SK-N-SH (cell line): Measurements from ENCODE around the gene TRIP13. TPM values are rescaled to one million over a fixed set of nuclear protein-coding genes. Genes with fewer than 3 reads are reported as not detected.

Experiments used
- CTCF ChIA-PET: fragments of 300-600, 350-600 bp; formaldehyde crosslinking; extraction: SDS; loops from one replicate; lab custom pipeline; 2021; lab: Yijun Ruan, JAX
- POLR2A ChIA-PET: fragments of 350-600 bp; sonication (Branson Sonifier 250); formaldehyde crosslinking; extraction: SDS; loops from one replicate; lab custom pipeline; 2020; ENCODE audit warnings: antibody characterized with exemption, inconsistent platforms; lab: Yijun Ruan, JAX
- DNase-seq: peaks from one replicate; pipeline ENCODE4 v3.0.0; 2012
- H2AFZ ChIP-seq: fragments of 200-600 bp; sonication (generic); 2 replicates; pipeline ENCODE4 v1.8.1; 2016; ENCODE audit warnings: antibody characterized with exemption, mild to moderate bottlenecking, low read depth
- H3F3A ChIP-seq: fragments of 200-600 bp; sonication (generic); replicated peaks from 2 replicates; pipeline ENCODE3; 2016; ENCODE audit warnings: antibody characterized with exemption, mild to moderate bottlenecking; ENCODE audit not compliant: insufficient read depth
- H3K27ac ChIP-seq, 2 experiments: fragments of 200-500 bp in 1 of 2; fragments of 200-600 bp in 1 of 2; sonication (Bioruptor generic) in 1 of 2; sonication (generic), shearing (Covaris generic) in 1 of 2; 2 replicates each; pipeline versions ENCODE4 v1.5.1 to v1.6.1; 2014 to 2016; ENCODE audit warnings: low read depth in 2 of 2, inconsistent platforms in 1 of 2, low read length in 1 of 2, mild to moderate bottlenecking in 1 of 2, mixed read lengths in 1 of 2
- H3K27me3 ChIP-seq: fragments of 200-600 bp; sonication (generic), shearing (Covaris generic); 2 replicates; pipeline ENCODE4 v1.6.1; 2016; ENCODE audit warnings: mixed run types; ENCODE audit not compliant: insufficient read depth
- H3K36me3 ChIP-seq, 2 experiments: fragments of 200-500 bp in 1 of 2; fragments of 200-600 bp in 1 of 2; sonication (Bioruptor generic) in 1 of 2; sonication (generic) in 1 of 2; replicated peaks in 1 of 2; 2 replicates each; pipeline versions ENCODE3 to v1.5.1; 2014 to 2016; ENCODE audit warnings: low read length in 1 of 2, mild to moderate bottlenecking in 1 of 2; ENCODE audit not compliant: insufficient read depth in 2 of 2, control insufficient read depth in 1 of 2
- H3K4me1 ChIP-seq, 2 experiments: fragments of 200-500 bp in 1 of 2; fragments of 200-600 bp in 1 of 2; sonication (Bioruptor generic) in 1 of 2; sonication (generic), shearing (Covaris generic) in 1 of 2; 2 replicates each; pipeline versions ENCODE4 v1.5.1 to v1.6.1; 2014 to 2016; ENCODE audit warnings: low read depth in 1 of 2, low read length in 1 of 2, mixed run types in 1 of 2; ENCODE audit not compliant: insufficient read depth in 2 of 2, control insufficient read depth in 1 of 2
- H3K4me2 ChIP-seq: fragments of 200-600 bp; sonication (generic), shearing (Covaris generic); 2 replicates; pipeline ENCODE4 v1.6.1; 2017; ENCODE audit warnings: mixed run types
- H3K4me3 ChIP-seq, 2 experiments: fragments of 200-500 bp in 1 of 2; fragments of 200-600 bp in 1 of 2; sonication (Bioruptor generic) in 1 of 2; sonication (generic), shearing (Covaris generic) in 1 of 2; 2 replicates each; pipeline versions ENCODE4 v1.5.1 to v1.8.1; 2014 to 2016; ENCODE audit warnings: low read depth in 2 of 2, inconsistent platforms in 1 of 2, low read length in 1 of 2, mild to moderate bottlenecking in 1 of 2, mixed read lengths in 1 of 2, moderate library complexity in 1 of 2
- H3K79me2 ChIP-seq: fragments of 200-600 bp; sonication (generic); 2 replicates; pipeline ENCODE4 v1.8.1; 2017; ENCODE audit warnings: mild to moderate bottlenecking; ENCODE audit not compliant: insufficient read depth
- H3K9ac ChIP-seq: fragments of 200-600 bp; sonication (generic); 2 replicates; pipeline ENCODE4 v1.6.1; 2017; ENCODE audit warnings: mixed run types
- H3K9me2 ChIP-seq: fragments of 200-600 bp; sonication (generic); 2 replicates; pipeline ENCODE4 v1.6.1; 2017; ENCODE audit warnings: mixed run types
- H3K9me3 ChIP-seq: fragments of 200-600 bp; sonication (generic); 2 replicates; pipeline ENCODE4 v1.6.1; 2017; ENCODE audit warnings: mixed run types, mild to moderate bottlenecking, moderate library complexity
- H4K20me1 ChIP-seq: fragments of 200-600 bp; sonication (generic); 2 replicates; pipeline ENCODE4 v1.6.1; 2017; ENCODE audit warnings: mild to moderate bottlenecking, mixed run types; ENCODE audit not compliant: insufficient read depth
- CHD2 ChIP-seq: fragments of 150-350 bp; IDR thresholded peaks from 2 replicates; pipeline ENCODE4 v1.6.1; 2018; ENCODE audit warnings: low read length; ENCODE audit not compliant: partially characterized antibody
- ELF1 ChIP-seq: IDR thresholded peaks from 2 replicates; pipeline ENCODE4 v1.4.0; 2012
- FOXJ3 ChIP-seq: sonication (generic); formaldehyde crosslinking; IDR thresholded peaks from 2 replicates; pipeline ENCODE4 v1.5.1; 2020; ENCODE audit warnings: mild to moderate bottlenecking, missing genetic modification reagents
- GATA2 ChIP-seq: sonication (generic); formaldehyde crosslinking; IDR thresholded peaks from 2 replicates; pipeline ENCODE4 v1.5.0; 2020; ENCODE audit warnings: mild to moderate bottlenecking, missing genetic modification reagents
- NFIC ChIP-seq: IDR thresholded peaks from 2 replicates; pipeline ENCODE4 v1.4.0; 2012; ENCODE audit warnings: borderline replicate concordance
- RCOR1 ChIP-seq: fragments of 150-350 bp; IDR thresholded peaks from 2 replicates; pipeline ENCODE4 v1.6.1; 2017; ENCODE audit warnings: antibody characterized with exemption, low read length
- RXRA ChIP-seq: IDR thresholded peaks from 2 replicates; pipeline ENCODE4 v1.4.0; 2012; ENCODE audit warnings: low read depth, mild to moderate bottlenecking, borderline replicate concordance
- SMC3 ChIP-seq: IDR thresholded peaks from 2 replicates; pipeline ENCODE4 v1.6.1; 2012; ENCODE audit warnings: low read depth, low read length, improper control_type of control experiment
- TAF1 ChIP-seq: IDR thresholded peaks from 2 replicates; pipeline ENCODE4 v1.6.1; 2012; ENCODE audit warnings: low read depth, mild to moderate bottlenecking, low read length, moderate library complexity, borderline replicate concordance
- TCF12 ChIP-seq: IDR thresholded peaks from 2 replicates; pipeline ENCODE4 v1.4.0; 2012
- TEAD4 ChIP-seq: IDR thresholded peaks from 2 replicates; pipeline ENCODE4 v1.4.0; 2012; ENCODE audit warnings: mild to moderate bottlenecking, borderline replicate concordance; ENCODE audit not compliant: insufficient read depth
- YY1 ChIP-seq: IDR thresholded peaks from 2 replicates; pipeline ENCODE4 v1.4.0; 2012; ENCODE audit warnings: low read depth, mild to moderate bottlenecking
- WGBS: methylation state at CpG from one replicate; pipeline ENCODE4 v1.1.6; 2017; ENCODE audit warnings: low lambda C conversion rate; 5-methylcytosine and 5-hydroxymethylcytosine counted together
- polyA plus RNA-seq, 3 experiments: library from polyadenylated mRNA; depleted of rRNA; stranded (reverse); fragments of >200 nt; gene quantifications; 2 replicates each; pipeline ENCODE4 v1.2.3, GENCODE V29; 2012
- TF ChIP-seq, protein P1 (sequence below): IDR thresholded peaks from 2 replicates; pipeline ENCODE4 v1.6.1; 2012; ENCODE audit warnings: mild to moderate bottlenecking, low read depth, low read length, moderate library complexity
- TF ChIP-seq, protein P2 (sequence below): fragments of 150-350 bp; IDR thresholded peaks from 2 replicates; pipeline ENCODE4 v1.6.1; 2017; ENCODE audit warnings: antibody characterized with exemption, low read length, low read depth, borderline replicate concordance
- TF ChIP-seq, protein P3 (sequence below): IDR thresholded peaks from 2 replicates; pipeline ENCODE4 v1.4.0; 2012; ENCODE audit warnings: low read depth, borderline replicate concordance

Gene TRIP13
- polyA plus RNA-seq, 1 of the 3 experiments (the other 2 are of a cell fraction), result 24.1 TPM

DNA sequence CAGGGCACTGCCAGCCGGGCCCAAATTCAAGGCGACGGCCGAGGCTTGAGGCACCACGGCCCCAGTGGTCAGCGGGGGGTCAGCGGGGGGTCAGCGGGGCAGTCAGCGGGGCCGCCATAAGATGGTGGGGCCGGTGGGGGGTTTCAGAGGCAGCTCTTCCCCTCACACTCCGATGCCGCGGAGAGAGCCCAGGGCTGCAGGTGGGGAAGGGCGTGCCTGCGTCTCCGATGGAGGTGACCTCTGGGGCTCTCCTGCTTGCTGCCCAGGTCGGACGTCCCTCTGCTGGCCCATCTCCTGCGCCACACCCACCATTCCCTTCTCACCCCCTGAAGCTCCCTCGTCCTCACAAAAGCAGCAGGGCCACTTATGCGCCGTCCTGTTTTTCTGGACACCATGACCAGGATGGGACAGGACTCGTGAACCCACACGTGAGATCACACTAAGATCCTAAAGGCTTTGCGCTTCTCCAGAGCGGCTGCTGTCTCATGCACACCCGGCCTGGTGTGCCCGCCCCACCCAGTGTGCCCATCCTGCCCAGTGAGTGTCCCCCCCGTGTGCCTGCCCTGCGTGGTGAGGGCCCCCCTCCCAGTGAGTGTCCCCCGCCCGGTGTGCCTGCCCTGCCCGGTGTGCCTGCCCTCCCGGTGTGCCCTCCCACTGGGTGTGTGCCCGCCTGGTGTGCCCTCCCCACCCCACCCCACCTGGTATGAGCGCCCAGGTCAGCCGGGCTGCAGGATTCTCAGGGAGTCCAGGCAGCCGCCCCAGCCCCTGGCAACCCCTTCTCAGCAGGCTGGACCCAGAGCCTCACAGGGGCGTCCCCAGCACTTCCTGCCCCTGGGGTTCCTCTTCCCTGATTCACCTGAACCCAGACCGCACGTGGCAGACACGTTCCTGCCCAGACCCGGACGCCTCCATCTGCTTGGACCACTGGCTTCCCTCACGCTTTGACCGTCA, 67.2 kb downstream of the TRIP13 start:
- H4K20me1 ChIP-seq, result no peaks in the 10 kb centered on the region
- no peak for TF ChIP-seq TEAD4
- TF ChIP-seq, protein P1, sequence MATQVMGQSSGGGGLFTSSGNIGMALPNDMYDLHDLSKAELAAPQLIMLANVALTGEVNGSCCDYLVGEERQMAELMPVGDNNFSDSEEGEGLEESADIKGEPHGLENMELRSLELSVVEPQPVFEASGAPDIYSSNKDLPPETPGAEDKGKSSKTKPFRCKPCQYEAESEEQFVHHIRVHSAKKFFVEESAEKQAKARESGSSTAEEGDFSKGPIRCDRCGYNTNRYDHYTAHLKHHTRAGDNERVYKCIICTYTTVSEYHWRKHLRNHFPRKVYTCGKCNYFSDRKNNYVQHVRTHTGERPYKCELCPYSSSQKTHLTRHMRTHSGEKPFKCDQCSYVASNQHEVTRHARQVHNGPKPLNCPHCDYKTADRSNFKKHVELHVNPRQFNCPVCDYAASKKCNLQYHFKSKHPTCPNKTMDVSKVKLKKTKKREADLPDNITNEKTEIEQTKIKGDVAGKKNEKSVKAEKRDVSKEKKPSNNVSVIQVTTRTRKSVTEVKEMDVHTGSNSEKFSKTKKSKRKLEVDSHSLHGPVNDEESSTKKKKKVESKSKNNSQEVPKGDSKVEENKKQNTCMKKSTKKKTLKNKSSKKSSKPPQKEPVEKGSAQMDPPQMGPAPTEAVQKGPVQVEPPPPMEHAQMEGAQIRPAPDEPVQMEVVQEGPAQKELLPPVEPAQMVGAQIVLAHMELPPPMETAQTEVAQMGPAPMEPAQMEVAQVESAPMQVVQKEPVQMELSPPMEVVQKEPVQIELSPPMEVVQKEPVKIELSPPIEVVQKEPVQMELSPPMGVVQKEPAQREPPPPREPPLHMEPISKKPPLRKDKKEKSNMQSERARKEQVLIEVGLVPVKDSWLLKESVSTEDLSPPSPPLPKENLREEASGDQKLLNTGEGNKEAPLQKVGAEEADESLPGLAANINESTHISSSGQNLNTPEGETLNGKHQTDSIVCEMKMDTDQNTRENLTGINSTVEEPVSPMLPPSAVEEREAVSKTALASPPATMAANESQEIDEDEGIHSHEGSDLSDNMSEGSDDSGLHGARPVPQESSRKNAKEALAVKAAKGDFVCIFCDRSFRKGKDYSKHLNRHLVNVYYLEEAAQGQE, result no peak
- TF ChIP-seq RXRA, result no peak
- TF ChIP-seq NFIC, result no peak
- no peaks in the 10 kb centered on the region for H3K9me2 ChIP-seq
- H3K9me3 ChIP-seq, result no peaks in the 10 kb centered on the region
- H3K4me2 ChIP-seq, result no peak overlapping the region
- H3K36me3 ChIP-seq, result no peaks in the 10 kb centered on the region
- no peak overlapping the region for H3K27ac ChIP-seq
- H2AFZ ChIP-seq, result no peak overlapping the region
- WGBS, result 96% methylated on average over 27 of the region's 47 CpGs
- ChIA-PET CTCF (no interaction called here), POLR2A (no interaction called here)
- H3F3A ChIP-seq, result no peaks in the 10 kb centered on the region
- no peak overlapping the region for H3K4me3 ChIP-seq
- peaks cover 18 to 30% of the 10 kb centered on the region in 2 experiments; a peak in 3 of 4 replicates for H3K4me1 ChIP-seq
- H3K79me2 ChIP-seq, result no peaks in the 10 kb centered on the region
- DNase-seq, result peak; percentile 29
- no peak overlapping the region for H3K9ac ChIP-seq
- no peaks in the 10 kb centered on the region; the same call in 1 of the 2 replicates for H3K27me3 ChIP-seq

DNA sequence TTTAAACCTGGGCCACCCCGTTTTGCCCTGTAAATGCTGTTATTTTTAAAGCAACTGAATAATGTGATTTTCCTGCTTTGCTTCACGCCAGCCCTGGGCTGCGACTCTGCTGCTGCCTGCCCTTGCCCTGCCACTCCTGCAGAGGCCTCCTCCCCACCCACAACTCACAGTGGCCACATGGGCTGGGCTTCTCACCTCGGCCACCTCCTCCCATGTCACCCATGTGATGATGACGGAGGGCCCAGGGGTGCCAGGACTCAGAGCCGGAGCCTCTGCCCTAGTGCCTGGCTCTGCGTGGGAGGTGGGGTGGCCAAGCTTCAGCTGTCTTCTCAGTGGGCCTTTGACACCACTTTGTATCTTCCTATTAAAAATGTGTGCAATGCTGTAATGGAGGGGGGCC, 67.9 kb downstream of the TRIP13 start:
- Histone ChIP-seq H3K9me3 (no peaks in the 10 kb centered on the region), H3K36me3 (no peaks in the 10 kb centered on the region), H3K4me2 (no peak overlapping the region), H3F3A (no peaks in the 10 kb centered on the region), H3K79me2 (no peaks in the 10 kb centered on the region), H3K9me2 (no peaks in the 10 kb centered on the region), H3K4me1 (peaks cover 18 to 30% of the 10 kb centered on the region in 2 experiments; a peak in 3 of 4 replicates), H3K27me3 (no peaks in the 10 kb centered on the region; the same call in 1 of the 2 replicates), H4K20me1 (no peaks in the 10 kb centered on the region), H3K27ac (no peak overlapping the region), H2AFZ (no peak overlapping the region), H3K4me3 (no peak overlapping the region), H3K9ac (no peak overlapping the region)
- 84% methylated on average over 7 of the region's 7 CpGs for WGBS
- DNase-seq, result peak; percentile 17
- POLR2A ChIA-PET, result no interaction called here
- CTCF ChIA-PET, result interaction anchor here (1.3 kb wide), 1 partner anchor 180 kb away, joined by 3 read pairs; no protein-coding TSS in a partner anchor
- no peak for TF ChIP-seq YY1
- no peak for TF ChIP-seq RCOR1
- TF ChIP-seq CHD2, result no peak
- TF ChIP-seq, protein P2, sequence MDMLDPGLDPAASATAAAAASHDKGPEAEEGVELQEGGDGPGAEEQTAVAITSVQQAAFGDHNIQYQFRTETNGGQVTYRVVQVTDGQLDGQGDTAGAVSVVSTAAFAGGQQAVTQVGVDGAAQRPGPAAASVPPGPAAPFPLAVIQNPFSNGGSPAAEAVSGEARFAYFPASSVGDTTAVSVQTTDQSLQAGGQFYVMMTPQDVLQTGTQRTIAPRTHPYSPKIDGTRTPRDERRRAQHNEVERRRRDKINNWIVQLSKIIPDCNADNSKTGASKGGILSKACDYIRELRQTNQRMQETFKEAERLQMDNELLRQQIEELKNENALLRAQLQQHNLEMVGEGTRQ, result no peak
- TF ChIP-seq GATA2 (CRISPR knock-in tag), result no peak
- TF ChIP-seq FOXJ3 (CRISPR knock-in tag), result no peak
- TF ChIP-seq, protein P3, sequence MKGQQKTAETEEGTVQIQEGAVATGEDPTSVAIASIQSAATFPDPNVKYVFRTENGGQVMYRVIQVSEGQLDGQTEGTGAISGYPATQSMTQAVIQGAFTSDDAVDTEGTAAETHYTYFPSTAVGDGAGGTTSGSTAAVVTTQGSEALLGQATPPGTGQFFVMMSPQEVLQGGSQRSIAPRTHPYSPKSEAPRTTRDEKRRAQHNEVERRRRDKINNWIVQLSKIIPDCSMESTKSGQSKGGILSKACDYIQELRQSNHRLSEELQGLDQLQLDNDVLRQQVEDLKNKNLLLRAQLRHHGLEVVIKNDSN, result no peak
- TF ChIP-seq SMC3, result no peak
- TF ChIP-seq, protein P1, result no peak
- TF ChIP-seq ELF1, result no peak
- TF ChIP-seq NFIC, result no peak
- TF ChIP-seq TAF1, result no peak
- TF ChIP-seq TEAD4, result no peak
- no peak for TF ChIP-seq RXRA
- TF ChIP-seq TCF12, result no peak
